ENCODE measurements around the gene TRIM17. TPM values are rescaled to one million over a fixed set of nuclear protein-coding genes. Genes with fewer than 3 reads are reported as not detected.

The TRIM17 gene
- total and polyA plus RNA-seq, 2 experiments from 2014 or later = 0.86 to 1.1 TPM

DNA sequence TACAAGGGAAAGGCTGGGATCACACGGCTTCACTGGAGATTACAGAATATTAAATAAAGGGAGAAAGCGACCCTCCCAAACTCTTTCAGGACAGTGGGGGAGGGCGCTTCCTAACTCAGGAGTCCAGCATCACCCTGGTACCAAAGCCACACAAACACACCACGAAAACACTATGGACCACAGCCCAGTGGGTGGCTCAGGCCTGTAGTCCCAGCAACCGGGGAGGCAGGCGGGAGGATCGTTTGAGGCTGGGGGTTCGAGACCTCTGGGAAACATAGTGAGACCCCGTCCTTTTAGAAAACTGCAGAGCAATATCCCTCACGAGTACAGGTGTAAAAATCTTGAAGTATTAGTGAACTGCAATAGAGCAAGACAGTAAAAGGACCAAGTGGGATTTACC is 26.0 kb downstream of the TRIM17 start:
- no peaks in the 10 kb centered on the region for H3K79me2 ChIP-seq (replicated peaks; ENCODE audit: insufficient read depth)
- no peaks in the 10 kb centered on the region for H3K4me1 ChIP-seq (ENCODE audit: insufficient read depth)
- no peaks in the 10 kb centered on the region; the same call in 1 of the 2 replicates for H3K36me3 ChIP-seq (ENCODE audit: insufficient read depth)
- H3K9me2 ChIP-seq (ENCODE audit: insufficient read depth) = no peaks in the 10 kb centered on the region
- no peak overlapping the region for H3K4me3 ChIP-seq
- H3K27ac ChIP-seq (ENCODE audit: low read depth) = no peak overlapping the region
- H3K27ac Mint-ChIP-seq = no peak overlapping the region
- H3K9me3 Mint-ChIP-seq = no peaks in the 10 kb centered on the region
- TF ChIP-seq CREB1 (CRISPR knock-in tag; IDR thresholded peaks at IDR 0.05; ENCODE audit: low read depth) (no peak), JUNB (IDR thresholded peaks at IDR 0.05; ENCODE audit: unreplicated experiment) (no peak), EZH2 (IDR thresholded peaks at IDR 0.05; ENCODE audit: low read depth, unreplicated experiment) (no peak), STAT1 (IDR thresholded peaks at IDR 0.05; ENCODE audit: unreplicated experiment) (no peak), ZNF331 (CRISPR knock-in tag; IDR thresholded peaks at IDR 0.05; ENCODE audit: low read depth) (no peak), CTCF (conservative IDR thresholded peaks at IDR 0.05; ENCODE audit: low read depth in 2 of 2) (no peak), POLR2AphosphoS5 (IDR thresholded peaks at IDR 0.05; ENCODE audit: low read depth) (no peak), ZNF114 (CRISPR knock-in tag; IDR thresholded peaks at IDR 0.05) (no peak), EZH2phosphoT487 (IDR thresholded peaks at IDR 0.05; ENCODE audit: unreplicated experiment) (no peak)
- TF ChIP-seq, protein P1, sequence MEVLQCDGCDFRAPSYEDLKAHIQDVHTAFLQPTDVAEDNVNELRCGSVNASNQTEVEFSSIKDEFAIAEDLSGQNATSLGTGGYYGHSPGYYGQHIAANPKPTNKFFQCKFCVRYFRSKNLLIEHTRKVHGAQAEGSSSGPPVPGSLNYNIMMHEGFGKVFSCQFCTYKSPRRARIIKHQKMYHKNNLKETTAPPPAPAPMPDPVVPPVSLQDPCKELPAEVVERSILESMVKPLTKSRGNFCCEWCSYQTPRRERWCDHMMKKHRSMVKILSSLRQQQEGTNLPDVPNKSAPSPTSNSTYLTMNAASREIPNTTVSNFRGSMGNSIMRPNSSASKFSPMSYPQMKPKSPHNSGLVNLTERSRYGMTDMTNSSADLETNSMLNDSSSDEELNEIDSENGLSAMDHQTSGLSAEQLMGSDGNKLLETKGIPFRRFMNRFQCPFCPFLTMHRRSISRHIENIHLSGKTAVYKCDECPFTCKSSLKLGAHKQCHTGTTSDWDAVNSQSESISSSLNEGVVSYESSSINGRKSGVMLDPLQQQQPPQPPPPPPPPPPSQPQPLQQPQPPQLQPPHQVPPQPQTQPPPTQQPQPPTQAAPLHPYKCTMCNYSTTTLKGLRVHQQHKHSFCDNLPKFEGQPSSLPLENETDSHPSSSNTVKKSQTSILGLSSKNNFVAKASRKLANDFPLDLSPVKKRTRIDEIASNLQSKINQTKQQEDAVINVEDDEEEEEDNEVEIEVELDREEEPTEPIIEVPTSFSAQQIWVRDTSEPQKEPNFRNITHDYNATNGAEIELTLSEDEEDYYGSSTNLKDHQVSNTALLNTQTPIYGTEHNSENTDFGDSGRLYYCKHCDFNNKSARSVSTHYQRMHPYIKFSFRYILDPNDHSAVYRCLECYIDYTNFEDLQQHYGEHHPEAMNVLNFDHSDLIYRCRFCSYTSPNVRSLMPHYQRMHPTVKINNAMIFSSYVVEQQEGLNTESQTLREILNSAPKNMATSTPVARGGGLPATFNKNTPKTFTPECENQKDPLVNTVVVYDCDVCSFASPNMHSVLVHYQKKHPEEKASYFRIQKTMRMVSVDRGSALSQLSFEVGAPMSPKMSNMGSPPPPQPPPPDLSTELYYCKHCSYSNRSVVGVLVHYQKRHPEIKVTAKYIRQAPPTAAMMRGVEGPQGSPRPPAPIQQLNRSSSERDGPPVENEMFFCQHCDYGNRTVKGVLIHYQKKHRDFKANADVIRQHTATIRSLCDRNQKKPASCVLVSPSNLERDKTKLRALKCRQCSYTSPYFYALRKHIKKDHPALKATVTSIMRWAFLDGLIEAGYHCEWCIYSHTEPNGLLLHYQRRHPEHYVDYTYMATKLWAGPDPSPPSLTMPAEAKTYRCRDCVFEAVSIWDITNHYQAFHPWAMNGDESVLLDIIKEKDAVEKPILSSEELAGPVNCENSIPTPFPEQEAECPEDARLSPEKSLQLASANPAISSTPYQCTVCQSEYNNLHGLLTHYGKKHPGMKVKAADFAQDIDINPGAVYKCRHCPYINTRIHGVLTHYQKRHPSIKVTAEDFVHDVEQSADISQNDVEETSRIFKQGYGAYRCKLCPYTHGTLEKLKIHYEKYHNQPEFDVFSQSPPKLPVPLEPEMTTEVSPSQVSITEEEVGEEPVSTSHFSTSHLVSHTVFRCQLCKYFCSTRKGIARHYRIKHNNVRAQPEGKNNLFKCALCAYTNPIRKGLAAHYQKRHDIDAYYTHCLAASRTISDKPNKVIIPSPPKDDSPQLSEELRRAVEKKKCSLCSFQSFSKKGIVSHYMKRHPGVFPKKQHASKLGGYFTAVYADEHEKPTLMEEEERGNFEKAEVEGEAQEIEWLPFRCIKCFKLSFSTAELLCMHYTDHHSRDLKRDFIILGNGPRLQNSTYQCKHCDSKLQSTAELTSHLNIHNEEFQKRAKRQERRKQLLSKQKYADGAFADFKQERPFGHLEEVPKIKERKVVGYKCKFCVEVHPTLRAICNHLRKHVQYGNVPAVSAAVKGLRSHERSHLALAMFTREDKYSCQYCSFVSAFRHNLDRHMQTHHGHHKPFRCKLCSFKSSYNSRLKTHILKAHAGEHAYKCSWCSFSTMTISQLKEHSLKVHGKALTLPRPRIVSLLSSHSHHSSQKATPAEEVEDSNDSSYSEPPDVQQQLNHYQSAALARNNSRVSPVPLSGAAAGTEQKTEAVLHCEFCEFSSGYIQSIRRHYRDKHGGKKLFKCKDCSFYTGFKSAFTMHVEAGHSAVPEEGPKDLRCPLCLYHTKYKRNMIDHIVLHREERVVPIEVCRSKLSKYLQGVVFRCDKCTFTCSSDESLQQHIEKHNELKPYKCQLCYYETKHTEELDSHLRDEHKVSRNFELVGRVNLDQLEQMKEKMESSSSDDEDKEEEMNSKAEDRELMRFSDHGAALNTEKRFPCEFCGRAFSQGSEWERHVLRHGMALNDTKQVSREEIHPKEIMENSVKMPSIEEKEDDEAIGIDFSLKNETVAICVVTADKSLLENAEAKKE (CRISPR knock-in tag; IDR thresholded peaks at IDR 0.05) = no peak
- TF ChIP-seq, protein P2, sequence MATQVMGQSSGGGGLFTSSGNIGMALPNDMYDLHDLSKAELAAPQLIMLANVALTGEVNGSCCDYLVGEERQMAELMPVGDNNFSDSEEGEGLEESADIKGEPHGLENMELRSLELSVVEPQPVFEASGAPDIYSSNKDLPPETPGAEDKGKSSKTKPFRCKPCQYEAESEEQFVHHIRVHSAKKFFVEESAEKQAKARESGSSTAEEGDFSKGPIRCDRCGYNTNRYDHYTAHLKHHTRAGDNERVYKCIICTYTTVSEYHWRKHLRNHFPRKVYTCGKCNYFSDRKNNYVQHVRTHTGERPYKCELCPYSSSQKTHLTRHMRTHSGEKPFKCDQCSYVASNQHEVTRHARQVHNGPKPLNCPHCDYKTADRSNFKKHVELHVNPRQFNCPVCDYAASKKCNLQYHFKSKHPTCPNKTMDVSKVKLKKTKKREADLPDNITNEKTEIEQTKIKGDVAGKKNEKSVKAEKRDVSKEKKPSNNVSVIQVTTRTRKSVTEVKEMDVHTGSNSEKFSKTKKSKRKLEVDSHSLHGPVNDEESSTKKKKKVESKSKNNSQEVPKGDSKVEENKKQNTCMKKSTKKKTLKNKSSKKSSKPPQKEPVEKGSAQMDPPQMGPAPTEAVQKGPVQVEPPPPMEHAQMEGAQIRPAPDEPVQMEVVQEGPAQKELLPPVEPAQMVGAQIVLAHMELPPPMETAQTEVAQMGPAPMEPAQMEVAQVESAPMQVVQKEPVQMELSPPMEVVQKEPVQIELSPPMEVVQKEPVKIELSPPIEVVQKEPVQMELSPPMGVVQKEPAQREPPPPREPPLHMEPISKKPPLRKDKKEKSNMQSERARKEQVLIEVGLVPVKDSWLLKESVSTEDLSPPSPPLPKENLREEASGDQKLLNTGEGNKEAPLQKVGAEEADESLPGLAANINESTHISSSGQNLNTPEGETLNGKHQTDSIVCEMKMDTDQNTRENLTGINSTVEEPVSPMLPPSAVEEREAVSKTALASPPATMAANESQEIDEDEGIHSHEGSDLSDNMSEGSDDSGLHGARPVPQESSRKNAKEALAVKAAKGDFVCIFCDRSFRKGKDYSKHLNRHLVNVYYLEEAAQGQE (IDR thresholded peaks at IDR 0.05; ENCODE audit: unreplicated experiment) = no peak
- TF ChIP-seq, protein P3, sequence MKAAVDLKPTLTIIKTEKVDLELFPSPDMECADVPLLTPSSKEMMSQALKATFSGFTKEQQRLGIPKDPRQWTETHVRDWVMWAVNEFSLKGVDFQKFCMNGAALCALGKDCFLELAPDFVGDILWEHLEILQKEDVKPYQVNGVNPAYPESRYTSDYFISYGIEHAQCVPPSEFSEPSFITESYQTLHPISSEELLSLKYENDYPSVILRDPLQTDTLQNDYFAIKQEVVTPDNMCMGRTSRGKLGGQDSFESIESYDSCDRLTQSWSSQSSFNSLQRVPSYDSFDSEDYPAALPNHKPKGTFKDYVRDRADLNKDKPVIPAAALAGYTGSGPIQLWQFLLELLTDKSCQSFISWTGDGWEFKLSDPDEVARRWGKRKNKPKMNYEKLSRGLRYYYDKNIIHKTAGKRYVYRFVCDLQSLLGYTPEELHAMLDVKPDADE (IDR thresholded peaks at IDR 0.05) = no peak
- H3K4me2 ChIP-seq = no peak overlapping the region
- no peaks in the 10 kb centered on the region for H3K4me1 Mint-ChIP-seq
- no peaks in the 10 kb centered on the region; the same call in 1 of the 2 replicates for H4K20me1 ChIP-seq (replicated peaks; ENCODE audit: insufficient read depth)
- no peaks in the 10 kb centered on the region for H3F3A ChIP-seq (replicated peaks; ENCODE audit: low read depth)
- no peak for DNase-seq (ENCODE audit: low spot score)
- H3K27me3 Mint-ChIP-seq (ENCODE audit: insufficient read depth, low read depth, poor library complexity) = peaks cover 9% of the 10 kb centered on the region
- no peak for ATAC-seq
- no peak overlapping the region for H2AFZ ChIP-seq
- peaks cover 13% of the 10 kb centered on the region for H3K36me3 Mint-ChIP-seq (ENCODE audit: low read depth)
- no peak overlapping the region for H3K4me3 Mint-ChIP-seq
- no peaks in the 10 kb centered on the region; the same call in 1 of the 2 replicates for H3K27me3 ChIP-seq (ENCODE audit: insufficient read depth)
